ENCODE measurements around the gene STXBP3. TPM values are rescaled to one million over a fixed set of nuclear protein-coding genes. Genes with fewer than 3 reads are reported as not detected.
A peak's percentile ranks its signal among the peaks of the same experiment; 100 is the strongest.

The STXBP3 gene
- total RNA-seq, 1 donor from 2014 or later, result 46.9 TPM

- Mint-ChIP-seq H3K27me3 (no peaks in the 10 kb centered on the region), H3K27ac (no peak overlapping the region), H3K4me3 (ENCODE audit: low read depth) (no peak overlapping the region), H3K4me1 (ENCODE audit: low read depth) (no peaks in the 10 kb centered on the region), H3K36me3 (ENCODE audit: insufficient read depth) (no peaks in the 10 kb centered on the region), H3K9me3 (ENCODE audit: low read depth) (no peaks in the 10 kb centered on the region)
- DNase-seq (ENCODE audit: low spot score, unreplicated experiment), result no peak
- TF ChIP-seq, protein P1, sequence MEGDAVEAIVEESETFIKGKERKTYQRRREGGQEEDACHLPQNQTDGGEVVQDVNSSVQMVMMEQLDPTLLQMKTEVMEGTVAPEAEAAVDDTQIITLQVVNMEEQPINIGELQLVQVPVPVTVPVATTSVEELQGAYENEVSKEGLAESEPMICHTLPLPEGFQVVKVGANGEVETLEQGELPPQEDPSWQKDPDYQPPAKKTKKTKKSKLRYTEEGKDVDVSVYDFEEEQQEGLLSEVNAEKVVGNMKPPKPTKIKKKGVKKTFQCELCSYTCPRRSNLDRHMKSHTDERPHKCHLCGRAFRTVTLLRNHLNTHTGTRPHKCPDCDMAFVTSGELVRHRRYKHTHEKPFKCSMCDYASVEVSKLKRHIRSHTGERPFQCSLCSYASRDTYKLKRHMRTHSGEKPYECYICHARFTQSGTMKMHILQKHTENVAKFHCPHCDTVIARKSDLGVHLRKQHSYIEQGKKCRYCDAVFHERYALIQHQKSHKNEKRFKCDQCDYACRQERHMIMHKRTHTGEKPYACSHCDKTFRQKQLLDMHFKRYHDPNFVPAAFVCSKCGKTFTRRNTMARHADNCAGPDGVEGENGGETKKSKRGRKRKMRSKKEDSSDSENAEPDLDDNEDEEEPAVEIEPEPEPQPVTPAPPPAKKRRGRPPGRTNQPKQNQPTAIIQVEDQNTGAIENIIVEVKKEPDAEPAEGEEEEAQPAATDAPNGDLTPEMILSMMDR (IDR thresholded peaks at IDR 0.05; ENCODE audit: unreplicated experiment), result no peak
Measured at GRCh38 chr1:108823632-108824031, 77.2 kb downstream of the STXBP3 start.

DNA sequence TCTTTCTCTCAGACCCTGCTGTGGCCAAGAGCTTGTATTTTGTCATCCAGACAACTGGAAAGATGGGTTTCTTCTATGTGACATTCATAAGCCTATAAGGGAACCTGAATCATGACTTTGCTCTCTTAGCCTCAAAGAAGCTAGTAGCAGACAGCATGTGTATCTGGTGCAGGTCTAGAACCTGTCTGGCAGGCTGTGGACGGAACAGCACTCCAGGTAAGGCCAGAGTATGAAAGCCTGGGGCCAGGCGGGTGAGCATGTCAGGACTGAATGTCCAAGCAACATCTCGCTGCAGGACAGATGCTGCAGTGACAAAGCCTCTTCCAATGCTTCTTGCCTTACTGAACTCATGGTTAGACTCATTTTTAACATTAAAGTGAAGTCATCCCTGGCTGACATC, 77.6 kb downstream of the STXBP3 start:
- H3K27me3 Mint-ChIP-seq, result no peaks in the 10 kb centered on the region
- TF ChIP-seq, protein P1 (IDR thresholded peaks at IDR 0.05; ENCODE audit: unreplicated experiment), result no peak
- H3K9me3 Mint-ChIP-seq (ENCODE audit: low read depth), result no peaks in the 10 kb centered on the region
- H3K4me3 Mint-ChIP-seq (ENCODE audit: low read depth), result no peak overlapping the region
- H3K27ac Mint-ChIP-seq, result no peak overlapping the region
- no peak for DNase-seq (ENCODE audit: low spot score, unreplicated experiment)
- no peaks in the 10 kb centered on the region for H3K36me3 Mint-ChIP-seq (ENCODE audit: insufficient read depth)
- H3K4me1 Mint-ChIP-seq (ENCODE audit: low read depth), result no peaks in the 10 kb centered on the region

GRCh38 chr1:108826081-108826635, 79.7 kb downstream of the STXBP3 start:
- Mint-ChIP-seq H3K27ac (no peak overlapping the region), H3K4me3 (ENCODE audit: low read depth) (no peak overlapping the region), H3K36me3 (ENCODE audit: insufficient read depth) (no peaks in the 10 kb centered on the region), H3K27me3 (no peaks in the 10 kb centered on the region), H3K4me1 (ENCODE audit: low read depth) (no peaks in the 10 kb centered on the region), H3K9me3 (ENCODE audit: low read depth) (no peaks in the 10 kb centered on the region)
- TF ChIP-seq, protein P1 (IDR thresholded peaks at IDR 0.05; ENCODE audit: unreplicated experiment), result no peak
- DNase-seq (ENCODE audit: low spot score, unreplicated experiment), result no peak

GRCh38 chr1:108828074-108828961, 81.8 kb downstream of the STXBP3 start:
- H3K4me1 Mint-ChIP-seq (ENCODE audit: low read depth), result no peaks in the 10 kb centered on the region
- H3K36me3 Mint-ChIP-seq (ENCODE audit: insufficient read depth), result no peaks in the 10 kb centered on the region
- peak; percentile 63 for DNase-seq (ENCODE audit: low spot score, unreplicated experiment)
- H3K4me3 Mint-ChIP-seq (ENCODE audit: low read depth), result no peak overlapping the region
- TF ChIP-seq, protein P1 (IDR thresholded peaks at IDR 0.05; ENCODE audit: unreplicated experiment), result peak; percentile 81
- no peaks in the 10 kb centered on the region for H3K9me3 Mint-ChIP-seq (ENCODE audit: low read depth)
- no peak overlapping the region for H3K27ac Mint-ChIP-seq
- no peaks in the 10 kb centered on the region for H3K27me3 Mint-ChIP-seq

GRCh38 chr1:108829498-108829916, 83.0 kb downstream of the STXBP3 start:
- TF ChIP-seq, protein P1 (IDR thresholded peaks at IDR 0.05; ENCODE audit: unreplicated experiment), result no peak
- no peak for DNase-seq (ENCODE audit: low spot score, unreplicated experiment)
- H3K4me1 Mint-ChIP-seq (ENCODE audit: low read depth), result no peaks in the 10 kb centered on the region
- H3K4me3 Mint-ChIP-seq (ENCODE audit: low read depth), result no peak overlapping the region
- no peaks in the 10 kb centered on the region for H3K27me3 Mint-ChIP-seq
- H3K27ac Mint-ChIP-seq, result no peak overlapping the region
- no peaks in the 10 kb centered on the region for H3K36me3 Mint-ChIP-seq (ENCODE audit: insufficient read depth)
- no peaks in the 10 kb centered on the region for H3K9me3 Mint-ChIP-seq (ENCODE audit: low read depth)

Measured in progenitor cell of endocrine pancreas (in vitro differentiated cells).